ENCODE measurements around the gene ZNF433.
"Not testable (repeated sequence)": the region's sequence is repeated elsewhere in the genome, so short reads cannot be mapped to it uniquely, and the experiment has no call there.

ZNF433 gene

GRCh38 chr19:12035220-12036172, at the start of gene ZNF433:
ZNF433 (minus strand) TSS chr19:12035679; CDS start chr19:12035539, 140 bp downstream.
- DNase-seq: peak; percentile 77

- DNase-seq: not testable (repeated sequence)
These were observed 47.9 kb upstream of the ZNF433 start for GRCh38 chr19:12083336-12083735.

GRCh38 chr19:12077375-12077774, 41.9 kb upstream of the ZNF433 start:
- no peak for DNase-seq

GRCh38 chr19:12076331-12076730, 40.9 kb upstream of the ZNF433 start:
- DNase-seq: not testable (repeated sequence)

GRCh38 chr19:12075538-12076139, 40.2 kb upstream of the ZNF433 start:
- DNase-seq: no peak

- peak; percentile 76 for DNase-seq
These were observed 29.4 kb upstream of the ZNF433 start, which contains the start of gene ZNF844 for GRCh38 chr19:12064590-12065538. ZNF844 (plus strand) TSS chr19:12064731; CDS start chr19:12064874, 143 bp downstream.

- no peak for DNase-seq
These were observed 20.3 kb upstream of the ZNF433 start for GRCh38 chr19:12055784-12056183.

- DNase-seq: peak; percentile 64
These were observed 17.2 kb upstream of the ZNF433 start, which contains the start of gene ZNF878 for GRCh38 chr19:12052497-12053169. ZNF878 (minus strand) TSS chr19:12052961; CDS start chr19:12052801, 160 bp downstream.

- DNase-seq: no peak
These were observed 16.6 kb upstream of the ZNF433 start for GRCh38 chr19:12052091-12052496.

- DNase-seq: no peak
These were observed 12.4 kb upstream of the ZNF433 start for GRCh38 chr19:12047868-12048267.

GRCh38 chr19:12043752-12044422, 8.4 kb upstream of the ZNF433 start:
- DNase-seq: no peak

- DNase-seq: no peak
These were observed 7.4 kb upstream of the ZNF433 start for GRCh38 chr19:12042893-12043292.

GRCh38 chr19:12034620-12035019, 859 bp downstream of the ZNF433 start:
- no peak for DNase-seq

GRCh38 chr19:12034198-12034597, 1.3 kb downstream of the ZNF433 start:
- no peak for DNase-seq

- no peak for DNase-seq
These were observed 19.7 kb downstream of the ZNF433 start for GRCh38 chr19:12015753-12016116.

- DNase-seq: no peak
These were observed 20.3 kb downstream of the ZNF433 start for GRCh38 chr19:12015015-12015752.

- DNase-seq: no peak
These were observed 35.1 kb downstream of the ZNF433 start for GRCh38 chr19:12000152-12000981.

GRCh38 chr19:11995174-11995573, 40.3 kb downstream of the ZNF433 start:
- no peak for DNase-seq

- peak; percentile 2 for DNase-seq
These were observed 43.6 kb downstream of the ZNF433 start for GRCh38 chr19:11991921-11992320.

- no peak for DNase-seq
These were observed 46.4 kb downstream of the ZNF433 start for GRCh38 chr19:11989112-11989456.
